Midbrain (tissue), 1 donor: ENCODE data around the gene TOR4A.

Experiments
- DNase-seq: peaks from one replicate; lab custom pipeline; 2025; lab: John Stamatoyannopoulos, UW

Gene TOR4A

GRCh38 chr9:137306066-137306849, 28.7 kb downstream of the TOR4A start:
- no peak for DNase-seq

DNA sequence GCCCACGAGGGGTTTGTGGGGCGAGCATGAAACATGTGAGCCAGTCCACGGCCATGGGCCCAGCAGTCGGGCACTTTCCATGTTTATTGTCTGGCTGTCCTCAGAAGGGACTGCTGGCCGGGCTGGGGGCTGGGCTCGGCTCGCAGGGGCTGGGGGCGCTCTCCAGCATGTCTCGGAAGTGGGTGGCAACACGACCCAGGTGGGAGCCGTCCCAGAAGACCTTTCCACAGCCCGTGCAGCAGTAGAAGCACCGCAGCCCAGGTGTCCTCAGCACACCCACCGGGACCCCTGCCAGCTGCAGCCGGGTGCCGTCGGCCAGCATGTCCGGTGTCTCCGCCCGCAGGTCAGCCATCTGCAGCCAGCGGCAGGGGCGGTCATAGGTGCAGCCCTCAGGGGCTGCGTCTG, 29.3 kb downstream of the TOR4A start:
- no peak for DNase-seq

DNA sequence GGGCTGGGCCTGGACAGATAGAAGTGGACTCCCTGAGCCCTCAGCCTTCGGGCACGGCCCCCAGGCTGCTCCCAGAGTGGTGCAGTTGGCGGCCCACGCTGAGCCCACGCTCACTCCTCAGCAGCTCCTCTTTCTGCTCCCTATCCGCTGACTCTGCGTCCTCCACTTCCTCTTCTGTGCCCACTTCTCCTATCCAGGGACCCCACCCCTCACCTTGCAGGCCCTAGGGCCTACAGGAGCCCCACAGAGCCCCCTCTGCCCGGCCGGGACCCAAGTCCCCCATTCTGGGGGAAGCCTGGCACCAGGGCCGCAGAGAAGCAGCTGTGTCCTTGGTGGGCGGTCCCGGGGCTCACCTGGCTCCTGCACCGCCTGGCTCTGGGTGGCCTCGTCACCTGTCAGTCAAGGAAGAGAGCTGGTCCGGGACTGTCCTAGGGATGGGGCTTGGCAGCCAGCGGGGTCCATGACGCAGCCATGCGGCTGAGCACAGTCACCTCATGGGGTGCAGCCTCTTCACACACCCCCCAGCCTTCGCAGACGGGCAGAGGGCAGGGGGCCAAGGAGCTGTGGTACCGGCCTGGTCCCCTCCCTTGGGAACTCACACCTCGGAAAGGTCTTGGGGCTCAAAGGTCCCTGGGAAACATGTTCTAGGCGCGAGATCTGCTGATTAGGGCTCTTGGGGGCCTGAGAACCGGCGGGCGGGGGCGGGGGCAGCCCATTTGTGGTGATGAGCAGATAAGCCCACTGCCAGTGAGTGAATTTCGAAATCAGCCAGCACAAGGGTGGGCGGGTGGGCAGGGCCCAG, 29.9 kb downstream of the TOR4A start:
- no peak for DNase-seq

DNA sequence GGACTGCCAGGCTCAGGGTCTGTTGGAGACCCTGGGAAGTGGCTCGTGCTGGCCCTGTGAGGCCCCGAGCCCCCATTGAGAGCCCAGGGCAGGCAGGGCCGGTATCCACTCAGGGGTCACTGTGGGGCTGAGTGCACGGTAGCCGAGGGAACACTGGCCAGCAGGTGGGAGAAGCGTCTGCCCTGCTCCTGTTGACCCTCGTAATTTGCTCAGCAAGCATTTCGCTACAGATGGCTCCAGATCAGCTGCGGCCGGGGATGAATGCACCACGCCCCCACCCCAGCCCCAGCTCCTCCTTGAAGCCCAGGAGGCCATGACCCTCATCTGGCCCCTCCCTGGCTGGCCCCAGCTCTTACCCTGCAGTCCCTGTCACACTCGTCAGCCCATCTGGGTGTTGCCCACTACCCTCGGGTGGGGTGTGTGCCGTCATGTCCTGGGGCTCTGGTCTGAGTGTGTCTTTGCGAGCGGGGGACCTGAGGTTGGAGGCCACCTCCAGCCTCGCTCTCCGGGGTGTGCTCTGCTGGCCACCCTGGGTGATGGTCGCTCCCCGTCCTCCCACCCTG, 30.6 kb downstream of the TOR4A start:
- no peak for DNase-seq

GRCh38 chr9:137309368-137310188, 32.1 kb downstream of the TOR4A start:
- DNase-seq, result no peak

DNA sequence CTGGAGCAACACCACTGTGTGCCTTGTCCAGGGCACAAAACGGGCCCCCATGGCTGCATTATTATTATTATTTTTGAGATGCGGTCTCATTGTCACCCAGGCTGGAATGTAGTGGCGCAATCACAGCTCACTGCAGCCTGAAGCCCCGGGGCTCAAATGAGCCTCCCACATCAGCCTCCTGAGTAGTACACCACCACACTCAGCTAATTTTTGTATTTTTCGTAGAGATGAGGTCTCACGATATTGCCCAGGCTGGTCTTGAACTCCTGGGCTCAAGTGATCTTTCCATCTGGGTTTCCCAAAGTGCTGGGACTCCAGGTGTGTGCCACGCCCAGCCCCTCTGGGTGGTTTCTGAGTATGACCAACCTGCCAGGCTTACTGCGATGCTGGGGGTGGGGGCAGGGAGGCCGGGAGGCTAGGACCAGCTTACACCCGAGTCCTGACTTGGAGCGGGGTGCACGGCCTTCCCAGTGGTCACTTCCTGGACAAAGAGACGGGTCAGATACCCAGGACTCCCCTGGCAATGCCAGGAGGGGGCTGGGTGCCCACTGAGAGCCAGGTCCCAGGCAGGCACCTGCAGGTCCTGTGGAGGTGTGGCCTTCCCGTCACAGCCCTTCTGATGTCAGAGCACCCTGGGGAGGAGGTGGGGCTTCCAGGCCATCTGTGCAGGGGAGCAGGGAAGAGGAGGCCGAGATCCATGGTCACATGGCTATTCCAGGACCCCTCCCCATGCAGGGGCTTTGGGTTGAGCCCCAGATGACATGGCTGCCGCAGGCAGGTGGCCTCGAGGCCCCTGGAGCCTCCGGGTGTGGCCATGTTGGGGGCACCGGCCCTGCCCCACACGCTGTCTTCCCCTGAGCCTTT, 32.9 kb downstream of the TOR4A start:
- no peak for DNase-seq

GRCh38 chr9:137311171-137311985, 33.9 kb downstream of the TOR4A start:
- DNase-seq, result no peak

DNA sequence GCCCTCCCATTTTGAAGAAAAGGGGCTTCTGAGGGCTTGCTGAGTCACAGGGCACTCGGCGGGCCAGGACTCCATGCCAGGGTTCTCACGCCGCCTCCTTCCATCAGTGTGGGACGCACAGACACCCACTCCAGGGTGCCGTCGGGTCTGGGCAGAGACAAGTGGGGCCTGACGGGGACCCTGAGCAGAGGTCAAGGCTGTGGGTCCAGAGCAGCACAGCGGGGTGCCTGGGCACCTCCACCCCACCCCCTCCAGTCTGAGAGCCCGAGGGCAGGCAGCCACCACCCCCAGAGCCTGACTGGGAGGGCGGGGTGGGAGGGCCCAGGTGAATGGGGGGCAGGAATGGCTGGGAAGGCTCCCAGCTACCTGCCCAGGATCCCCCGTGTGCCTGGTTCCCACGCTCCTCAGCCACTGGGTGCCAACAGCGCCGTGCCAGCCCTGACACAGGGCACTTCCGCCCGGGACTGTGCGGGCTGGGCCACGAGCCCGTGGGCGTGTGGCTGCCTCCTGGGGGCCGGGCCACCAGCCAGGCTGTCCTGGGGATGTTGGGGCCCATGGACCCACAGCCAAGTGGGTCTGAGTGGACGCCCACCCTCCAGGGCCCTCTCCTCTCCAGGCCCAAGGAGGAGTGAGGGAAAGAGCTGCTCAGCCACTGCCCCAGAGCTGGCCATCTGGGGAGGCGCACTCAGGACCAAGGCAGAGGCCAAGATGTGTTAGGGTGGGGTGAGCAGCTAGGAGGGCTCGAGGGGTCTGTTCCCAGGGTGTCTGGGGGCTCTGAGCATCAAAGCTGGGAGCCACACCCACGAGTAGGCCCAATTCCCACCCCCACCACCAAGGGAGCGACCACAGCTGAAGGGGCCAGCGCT, 34.7 kb downstream of the TOR4A start:
- no peak for DNase-seq

DNA sequence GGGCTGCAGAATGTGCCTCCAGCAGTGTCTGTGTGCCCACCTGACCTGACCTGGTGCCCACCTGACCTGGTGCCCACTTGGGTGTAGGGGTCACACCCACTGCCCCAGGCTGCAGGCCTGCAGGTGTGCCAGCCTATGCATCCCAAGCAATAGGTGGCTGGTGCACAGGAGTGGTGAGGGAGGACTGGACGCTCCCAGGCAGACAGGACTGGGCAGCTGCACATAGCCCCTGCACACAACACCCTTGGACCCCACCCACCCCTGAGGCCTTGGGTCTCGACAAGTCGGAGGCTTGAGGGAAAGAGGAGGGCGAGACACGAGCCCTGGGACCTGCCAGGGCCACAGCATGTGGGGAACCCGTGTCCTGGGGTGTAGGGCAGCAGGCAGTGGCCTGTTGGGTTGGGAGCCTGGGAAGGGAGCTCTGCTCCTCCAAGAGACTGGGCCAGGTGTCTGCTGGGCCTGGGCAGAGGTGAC, 35.4 kb downstream of the TOR4A start:
- DNase-seq, result no peak

- no peak for DNase-seq
Measured at GRCh38 chr9:137313326-137313936, 35.9 kb downstream of the TOR4A start.

DNA sequence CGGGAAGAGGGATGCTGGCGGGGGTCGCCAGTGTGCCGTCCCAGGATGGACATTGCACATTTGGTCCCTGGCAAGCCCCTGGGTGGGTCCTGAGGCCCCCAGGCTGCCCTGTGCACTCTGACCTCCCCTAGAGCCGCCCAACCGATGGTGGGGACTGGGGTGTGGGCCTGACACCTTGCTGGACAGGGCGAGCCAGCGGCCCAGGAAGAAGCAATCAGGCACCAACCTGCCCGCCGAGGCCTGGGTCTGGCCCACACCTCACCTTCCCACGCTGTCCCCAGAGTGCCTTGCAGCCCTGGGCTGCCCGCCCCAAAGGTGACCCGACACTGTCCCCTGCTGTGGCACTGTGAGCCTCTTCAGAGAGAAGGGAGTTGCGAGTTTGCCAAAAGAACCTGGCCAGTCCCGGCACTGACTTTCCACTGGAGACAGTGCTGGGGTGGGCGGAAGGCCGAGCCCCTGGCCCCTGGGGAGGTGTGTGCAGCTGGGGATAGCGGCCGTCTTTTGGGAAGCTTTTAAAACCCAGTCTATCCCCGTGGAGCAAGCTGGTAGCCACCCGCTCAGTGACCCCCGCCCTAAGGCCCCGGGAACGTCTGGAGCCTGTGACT, 36.5 kb downstream of the TOR4A start:
- no peak for DNase-seq

DNA sequence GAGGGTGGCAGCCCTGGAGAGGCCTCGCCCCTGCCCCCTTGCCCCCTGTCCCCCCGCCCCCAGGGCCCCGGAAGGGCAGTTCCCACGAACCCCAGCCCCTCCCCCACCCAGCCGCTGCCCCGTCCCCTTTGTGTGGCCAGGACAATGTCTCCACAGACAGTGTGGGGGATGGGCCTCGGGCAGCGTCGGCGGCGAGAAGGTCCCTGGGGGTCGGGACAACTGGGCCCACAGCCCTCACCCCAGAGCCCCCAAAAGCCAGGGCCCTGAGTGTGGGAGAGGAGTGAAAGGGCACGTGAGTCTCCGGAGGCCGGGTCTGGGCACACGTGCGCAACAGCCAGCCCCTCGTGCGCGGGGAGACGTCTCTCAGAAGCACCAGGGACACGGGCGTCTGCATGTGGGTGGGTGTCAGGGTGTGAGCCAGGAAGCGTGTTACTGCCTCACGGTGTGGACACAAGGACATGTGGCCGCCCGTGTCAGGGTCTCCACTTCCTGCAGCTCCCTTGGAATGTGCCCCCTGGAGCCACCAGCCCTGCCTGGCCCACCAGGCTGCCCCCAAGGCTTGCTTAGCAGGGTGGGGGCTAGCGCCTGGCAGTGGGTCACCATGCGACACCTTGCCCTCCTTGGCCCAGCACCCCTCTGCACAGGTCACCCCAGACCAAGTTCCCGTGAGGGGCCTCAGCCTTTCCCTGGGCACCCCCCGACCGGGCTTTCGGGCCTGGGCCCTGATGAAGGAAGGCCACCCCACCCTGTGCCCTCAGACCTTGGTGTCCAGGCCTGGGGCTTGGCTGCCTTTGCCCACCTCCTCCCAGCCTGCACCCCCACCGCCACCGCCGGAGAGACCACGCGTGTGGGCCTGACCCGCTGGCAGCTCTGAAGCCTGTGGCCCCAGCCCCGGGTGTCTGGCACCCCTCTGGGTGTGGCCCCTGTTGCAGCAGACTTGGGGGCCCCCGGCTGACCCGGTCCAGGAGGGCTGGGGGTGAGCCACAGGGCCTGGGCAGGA, 37.3 kb downstream of the TOR4A start:
- no peak for DNase-seq

DNA sequence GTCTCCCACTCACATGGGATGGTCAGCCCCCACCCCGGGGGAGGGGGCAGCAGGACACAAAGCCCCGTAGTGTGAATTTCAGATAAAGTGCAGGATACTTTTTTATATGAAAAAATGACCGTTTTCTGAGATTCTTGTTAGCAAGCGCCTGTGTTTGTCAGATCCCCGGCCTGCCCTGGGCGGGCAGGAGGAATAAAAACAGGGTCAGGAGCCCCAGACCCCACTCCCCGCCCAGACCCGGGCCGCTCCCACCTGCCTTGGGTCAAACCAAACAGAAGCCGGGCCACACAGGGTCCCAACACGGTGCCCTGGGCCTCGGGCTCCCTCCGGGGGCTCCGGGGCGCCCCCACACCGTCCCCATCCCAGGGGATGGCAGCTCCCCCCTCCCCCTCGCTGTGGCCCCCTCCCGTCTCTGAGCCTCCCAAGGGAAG, 38.1 kb downstream of the TOR4A start:
- DNase-seq, result no peak

GRCh38 chr9:137316012-137316981, 38.8 kb downstream of the TOR4A start:
- no peak for DNase-seq

DNA sequence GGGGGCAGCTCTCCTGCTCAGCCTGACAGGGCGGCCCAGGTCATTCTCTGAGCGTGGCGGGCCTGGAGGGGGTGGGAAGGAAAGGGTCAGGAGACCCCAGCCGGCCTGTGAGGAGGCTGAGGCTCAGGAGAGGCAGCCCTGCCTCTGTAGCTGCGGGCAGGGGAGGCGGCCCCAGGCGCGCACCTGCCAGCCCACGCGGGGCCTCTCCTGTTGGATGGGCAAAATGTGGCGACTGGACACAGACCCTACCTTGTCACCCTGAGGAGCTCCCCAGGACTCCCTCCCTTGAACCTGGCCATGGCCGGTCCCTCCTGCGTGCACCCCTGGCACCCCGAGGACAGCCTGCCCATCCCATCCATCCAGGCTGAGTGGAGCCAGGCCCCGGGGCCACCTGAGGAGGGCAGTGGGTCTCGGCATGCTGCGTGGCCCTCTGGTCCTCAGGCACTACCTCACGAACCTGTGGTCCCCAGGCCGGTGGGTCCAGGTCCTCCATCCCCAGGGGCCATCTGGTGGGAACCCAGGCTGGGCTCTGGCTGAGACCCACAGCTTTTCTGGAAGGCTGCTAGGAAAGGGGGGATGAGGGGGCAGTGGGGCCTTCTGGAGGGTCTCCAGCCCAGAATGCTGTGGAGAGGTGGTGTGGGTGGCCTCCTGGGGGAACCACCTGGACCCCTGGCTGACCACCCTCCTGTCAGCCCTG, 39.6 kb downstream of the TOR4A start:
- no peak for DNase-seq
